T-helper 2 cell treated with Interferon-gamma antibody and Interleukin-4, amounts not matched to agents 5 μg/mL and 100 μg/mL, for 36 hours (primary cell): ENCODE data around the gene ACOT9.
"Not testable (repeated sequence)": the region's sequence is repeated elsewhere in the genome, so short reads cannot be mapped to it uniquely, and the experiment has no call there.

ENCODE experiments used
- DNase-seq: peaks from one replicate; pipeline ENCODE4 v3.0.0; 2021; ENCODE audit warnings: low spot score
- H3K27ac Mint-ChIP-seq: one replicate; pipeline ENCODE4 v1.8.0; 2021; ENCODE audit warnings: mild to moderate bottlenecking, mixed read lengths
- H3K27me3 Mint-ChIP-seq: one replicate; pipeline ENCODE4 v1.8.0; 2021; ENCODE audit warnings: low read depth, mixed read lengths
- H3K36me3 Mint-ChIP-seq: one replicate; pipeline ENCODE4 v1.8.0; 2021; ENCODE audit warnings: low read depth, mixed read lengths
- H3K4me1 Mint-ChIP-seq: one replicate; pipeline ENCODE4 v1.8.0; 2021; ENCODE audit warnings: low read depth, mixed read lengths
- H3K4me3 Mint-ChIP-seq: one replicate; pipeline ENCODE4 v1.8.0; 2022; ENCODE audit warnings: mild to moderate bottlenecking, moderate library complexity, mixed read lengths
- H3K9me3 Mint-ChIP-seq: one replicate; pipeline ENCODE4 v1.8.0; 2021; ENCODE audit warnings: mixed read lengths

ACOT9 gene

GRCh38 chrX:23699636-23700194 lies 43.4 kb downstream of the ACOT9 start:
- Mint-ChIP-seq H3K9me3 (no peaks in the 10 kb centered on the region), H3K4me3 (no peak overlapping the region), H3K36me3 (peaks cover 11% of the 10 kb centered on the region), H3K4me1 (no peaks in the 10 kb centered on the region), H3K27me3 (no peaks in the 10 kb centered on the region), H3K27ac (no peak overlapping the region)
- no peak for DNase-seq

- no peaks in the 10 kb centered on the region for H3K36me3 Mint-ChIP-seq
- no peak overlapping the region for H3K4me3 Mint-ChIP-seq
- H3K4me1 Mint-ChIP-seq = no peaks in the 10 kb centered on the region
- no peaks in the 10 kb centered on the region for H3K9me3 Mint-ChIP-seq
- DNase-seq = peak; percentile 4
- H3K27me3 Mint-ChIP-seq = no peaks in the 10 kb centered on the region
- H3K27ac Mint-ChIP-seq = no peak overlapping the region
Observed at GRCh38 chrX:23694606-23695005, 48.5 kb downstream of the ACOT9 start.

GRCh38 chrX:23692166-23692565 lies 50.9 kb downstream of the ACOT9 start:
- no peak overlapping the region for H3K4me3 Mint-ChIP-seq
- no peaks in the 10 kb centered on the region for H3K4me1 Mint-ChIP-seq
- DNase-seq = no peak
- H3K36me3 Mint-ChIP-seq = no peaks in the 10 kb centered on the region
- no peaks in the 10 kb centered on the region for H3K9me3 Mint-ChIP-seq
- H3K27me3 Mint-ChIP-seq = no peaks in the 10 kb centered on the region
- no peak overlapping the region for H3K27ac Mint-ChIP-seq

GRCh38 chrX:23676486-23676885 lies 66.6 kb downstream of the ACOT9 start:
- H3K4me1 Mint-ChIP-seq, H3K27me3 Mint-ChIP-seq, DNase-seq, H3K9me3 Mint-ChIP-seq, H3K27ac Mint-ChIP-seq, H3K4me3 Mint-ChIP-seq: not testable (repeated sequence)
- H3K36me3 Mint-ChIP-seq = peaks cover 10% of the 10 kb centered on the region

- H3K4me3 Mint-ChIP-seq = no peak overlapping the region
- H3K9me3 Mint-ChIP-seq = no peaks in the 10 kb centered on the region
- no peaks in the 10 kb centered on the region for H3K27me3 Mint-ChIP-seq
- H3K36me3 Mint-ChIP-seq = peaks cover 13% of the 10 kb centered on the region
- no peak overlapping the region for H3K27ac Mint-ChIP-seq
- no peak for DNase-seq
- H3K4me1 Mint-ChIP-seq = peaks cover 10% of the 10 kb centered on the region
Observed at GRCh38 chrX:23673108-23673507, 70.0 kb downstream of the ACOT9 start.

- no peak overlapping the region for H3K4me3 Mint-ChIP-seq
- no peak for DNase-seq
- peaks cover 17% of the 10 kb centered on the region for H3K4me1 Mint-ChIP-seq
- peaks cover 9% of the 10 kb centered on the region for H3K36me3 Mint-ChIP-seq
- H3K9me3 Mint-ChIP-seq = no peaks in the 10 kb centered on the region
- H3K27ac Mint-ChIP-seq = no peak overlapping the region
- no peaks in the 10 kb centered on the region for H3K27me3 Mint-ChIP-seq
Observed at GRCh38 chrX:23670528-23670927, 72.5 kb downstream of the ACOT9 start.

GRCh38 chrX:23668335-23668734 lies 74.7 kb downstream of the ACOT9 start:
- peaks cover 9% of the 10 kb centered on the region for H3K36me3 Mint-ChIP-seq
- peak overlapping the region; percentile 87 for H3K4me3 Mint-ChIP-seq
- no peaks in the 10 kb centered on the region for H3K9me3 Mint-ChIP-seq
- peaks cover 17% of the 10 kb centered on the region for H3K4me1 Mint-ChIP-seq
- H3K27ac Mint-ChIP-seq = peak overlapping the region; percentile 79
- no peak for DNase-seq
- no peaks in the 10 kb centered on the region for H3K27me3 Mint-ChIP-seq

- peak; percentile 72 for DNase-seq
- Mint-ChIP-seq H3K4me1 (peaks cover 21% of the 10 kb centered on the region), H3K27ac (peak within 1 kb of the TSS; percentile 90), H3K9me3 (no peaks in the 10 kb centered on the region), H3K27me3 (no peaks in the 10 kb centered on the region), H3K4me3 (peak within 1 kb of the TSS; percentile 87), H3K36me3 (peaks cover 5% of the 10 kb centered on the region)
Observed at GRCh38 chrX:23667239-23668177, 75.6 kb downstream of the ACOT9 start, which contains the start of gene PRDX4. TSS of gene PRDX4 (plus strand) at chrX:23667493. CDS start at chrX:23667571, 78 bp downstream.

GRCh38 chrX:23666282-23666681 lies 76.8 kb downstream of the ACOT9 start:
- peak overlapping the region; percentile 32 for H3K4me3 Mint-ChIP-seq
- no peaks in the 10 kb centered on the region for H3K27me3 Mint-ChIP-seq
- no peak for DNase-seq
- H3K4me1 Mint-ChIP-seq = peaks cover 32% of the 10 kb centered on the region
- H3K27ac Mint-ChIP-seq = peak overlapping the region; percentile 63
- no peaks in the 10 kb centered on the region for H3K9me3 Mint-ChIP-seq
- peaks cover 3% of the 10 kb centered on the region for H3K36me3 Mint-ChIP-seq

GRCh38 chrX:23664496-23664895 lies 78.6 kb downstream of the ACOT9 start:
- no peaks in the 10 kb centered on the region for H3K9me3 Mint-ChIP-seq

GRCh38 chrX:23662853-23663252 lies 80.2 kb downstream of the ACOT9 start:
- H3K36me3 Mint-ChIP-seq = no peaks in the 10 kb centered on the region
- peaks cover 3% of the 10 kb centered on the region for H3K27me3 Mint-ChIP-seq
- peak; percentile 11 for DNase-seq
- H3K4me3 Mint-ChIP-seq = no peak overlapping the region
- peak overlapping the region; percentile 39 for H3K27ac Mint-ChIP-seq
- H3K4me1 Mint-ChIP-seq = peaks cover 22% of the 10 kb centered on the region
- H3K9me3 Mint-ChIP-seq = no peaks in the 10 kb centered on the region

More at GRCh38 chrX:23664496-23664895, 78.6 kb downstream of the ACOT9 start:
- no peak for DNase-seq
- Mint-ChIP-seq H3K27me3 (peaks cover 3% of the 10 kb centered on the region), H3K4me3 (no peak overlapping the region), H3K27ac (no peak overlapping the region), H3K36me3 (no peaks in the 10 kb centered on the region), H3K4me1 (peaks cover 30% of the 10 kb centered on the region)

GRCh38 chrX:23662187-23662586 lies 80.9 kb downstream of the ACOT9 start:
- no peaks in the 10 kb centered on the region for H3K36me3 Mint-ChIP-seq
- H3K27ac Mint-ChIP-seq = peak overlapping the region; percentile 39
- peak overlapping the region; percentile 11 for H3K4me3 Mint-ChIP-seq
- H3K9me3 Mint-ChIP-seq = no peaks in the 10 kb centered on the region
- H3K4me1 Mint-ChIP-seq = peaks cover 21% of the 10 kb centered on the region
- no peak for DNase-seq
- H3K27me3 Mint-ChIP-seq = peaks cover 3% of the 10 kb centered on the region

- Mint-ChIP-seq H3K4me3 (no peak overlapping the region), H3K9me3 (no peaks in the 10 kb centered on the region), H3K4me1 (peaks cover 18% of the 10 kb centered on the region), H3K36me3 (no peaks in the 10 kb centered on the region), H3K27ac (no peak overlapping the region), H3K27me3 (peaks cover 3% of the 10 kb centered on the region)
- DNase-seq = no peak
Observed at GRCh38 chrX:23661671-23662070, 81.4 kb downstream of the ACOT9 start.

- Mint-ChIP-seq H3K9me3 (no peaks in the 10 kb centered on the region), H3K27me3 (peaks cover 3% of the 10 kb centered on the region)
Observed at GRCh38 chrX:23660766-23661132, 82.3 kb downstream of the ACOT9 start.

More at GRCh38 chrX:23660766-23661132, 82.3 kb downstream of the ACOT9 start:
- H3K36me3 Mint-ChIP-seq = no peaks in the 10 kb centered on the region
- peaks cover 15% of the 10 kb centered on the region for H3K4me1 Mint-ChIP-seq
- H3K27ac Mint-ChIP-seq = no peak overlapping the region
- H3K4me3 Mint-ChIP-seq = no peak overlapping the region
- no peak for DNase-seq
